Trophoblast cell (in vitro differentiated cells and primary cell): Measurements from ENCODE around the gene TCERG1L.

ENCODE experiments used
- DNase-seq, 2 donors: peaks; one replicate each; pipeline ENCODE4 v3.0.0-alpha.2; 2016
- H2AFZ ChIP-seq: 2 replicates; pipeline ENCODE4 v1.6.1; 2013; ENCODE audit warnings: low read length, moderate library complexity, mild to moderate bottlenecking; ENCODE audit not compliant: insufficient read depth, poor library complexity
- H2AK5ac ChIP-seq: 2 replicates; pipeline ENCODE4 v1.6.1; 2013; ENCODE audit warnings: mild to moderate bottlenecking, low read length
- H2BK120ac ChIP-seq: 2 replicates; pipeline ENCODE4 v1.6.1; 2013; ENCODE audit warnings: low read length, mild to moderate bottlenecking, moderate library complexity; ENCODE audit not compliant: insufficient read depth, poor library complexity
- H2BK12ac ChIP-seq: 2 replicates; pipeline ENCODE4 v1.6.1; 2013; ENCODE audit warnings: mild to moderate bottlenecking, low read length, moderate library complexity
- H2BK5ac ChIP-seq: 2 replicates; pipeline ENCODE4 v1.6.1; 2013; ENCODE audit warnings: low read length, low read depth, moderate library complexity, mild to moderate bottlenecking; ENCODE audit not compliant: poor library complexity
- H3K14ac ChIP-seq: 2 replicates; pipeline ENCODE4 v1.6.1; 2013; ENCODE audit warnings: mild to moderate bottlenecking, low read length
- H3K18ac ChIP-seq: 2 replicates; pipeline ENCODE4 v1.6.1; 2013; ENCODE audit warnings: mild to moderate bottlenecking, low read length
- H3K23ac ChIP-seq: 2 replicates; pipeline ENCODE4 v1.6.1; 2013; ENCODE audit warnings: low read length
- H3K27ac ChIP-seq: 2 replicates; pipeline ENCODE4 v1.5.1; 2013; ENCODE audit warnings: low read depth, mild to moderate bottlenecking, inconsistent platforms, low read length, moderate library complexity
- H3K27me3 ChIP-seq: 2 replicates; pipeline ENCODE4 v1.6.1; 2013; ENCODE audit warnings: inconsistent platforms, mild to moderate bottlenecking, low read length, moderate library complexity; ENCODE audit not compliant: insufficient read depth
- H3K36me3 ChIP-seq, 2 experiments: 1 replicate in 1 of 2; 2 replicates in 1 of 2; pipeline ENCODE4 v1.6.1; 2013; ENCODE audit warnings: low read length in 2 of 2, mild to moderate bottlenecking in 2 of 2, moderate library complexity in 1 of 2; ENCODE audit not compliant: insufficient read depth in 2 of 2, control insufficient read depth in 1 of 2
- H3K4ac ChIP-seq: 2 replicates; pipeline ENCODE4 v1.6.1; 2013; ENCODE audit warnings: low read depth, mild to moderate bottlenecking, low read length, moderate library complexity
- H3K4me1 ChIP-seq, 2 experiments: 1 replicate in 1 of 2; 2 replicates in 1 of 2; pipeline ENCODE4 v1.6.1; 2013; ENCODE audit warnings: low read length in 2 of 2, mild to moderate bottlenecking in 2 of 2, moderate library complexity in 1 of 2; ENCODE audit not compliant: insufficient read depth in 2 of 2, control insufficient read depth in 1 of 2
- H3K4me2 ChIP-seq: 2 replicates; pipeline ENCODE4 v1.6.1; 2013; ENCODE audit warnings: inconsistent platforms, mild to moderate bottlenecking, low read length, moderate library complexity
- H3K4me3 ChIP-seq: 2 replicates; pipeline ENCODE4 v1.5.1; 2013; ENCODE audit warnings: mild to moderate bottlenecking, low read depth, low read length, inconsistent platforms
- H3K79me1 ChIP-seq: one replicate; pipeline ENCODE4 v1.6.1; 2013; ENCODE audit warnings: low read length
- H3K79me2 ChIP-seq: 2 replicates; pipeline ENCODE4 v1.6.1; 2013; ENCODE audit warnings: low read length, mild to moderate bottlenecking; ENCODE audit not compliant: control insufficient read depth, insufficient read depth, poor library complexity
- H3K9ac ChIP-seq: 2 replicates; pipeline ENCODE4 v1.6.1; 2013; ENCODE audit warnings: mild to moderate bottlenecking, low read length
- H3K9me3 ChIP-seq: 2 replicates; pipeline ENCODE4 v1.6.1; 2013; ENCODE audit warnings: low read depth, mild to moderate bottlenecking, control low read depth, inconsistent platforms, low read length; ENCODE audit not compliant: insufficient read depth
- H4K12ac ChIP-seq: 2 replicates; pipeline ENCODE4 v1.6.1; 2013; ENCODE audit warnings: low read depth, mild to moderate bottlenecking, low read length, moderate library complexity
- H4K8ac ChIP-seq: 2 replicates; pipeline ENCODE4 v1.6.1; 2013; ENCODE audit warnings: low read depth, mild to moderate bottlenecking, low read length, moderate library complexity
- H4K91ac ChIP-seq: one replicate; pipeline ENCODE4 v1.6.1; 2013; ENCODE audit warnings: low read depth, mild to moderate bottlenecking, low read length, moderate library complexity
- WGBS: extraction: QIAGEN DNeasy Blood & Tissue Kit; methylation state at CpG from one replicate; pipeline ENCODE4 v1.1.7; 2013; ENCODE audit warnings: missing lambda C conversion rate; ENCODE audit not compliant: insufficient read length, insufficient coverage; ENCODE audit errors: extremely low coverage; 5-methylcytosine and 5-hydroxymethylcytosine counted together

Gene TCERG1L

GRCh38 chr10:131044379-131045111 is 267.0 kb downstream of the TCERG1L start:
- no peak overlapping the region for H2BK120ac ChIP-seq
- no peak overlapping the region for H4K8ac ChIP-seq
- no peak overlapping the region for H4K12ac ChIP-seq
- no peak overlapping the region for H2BK5ac ChIP-seq
- H2AK5ac ChIP-seq, result no peak overlapping the region
- H3K14ac ChIP-seq, result no peak overlapping the region
- H3K18ac ChIP-seq, result no peak overlapping the region
- no peaks in the 10 kb centered on the region for H3K4me1 ChIP-seq
- peaks cover 9% of the 10 kb centered on the region for H3K9me3 ChIP-seq
- H2AFZ ChIP-seq, result no peak overlapping the region
- no peak for DNase-seq
- H3K36me3 ChIP-seq, result no peaks in the 10 kb centered on the region
- no peak overlapping the region for H3K9ac ChIP-seq
- H3K79me2 ChIP-seq, result no peaks in the 10 kb centered on the region
- no peak overlapping the region for H4K91ac ChIP-seq
- no peak overlapping the region for H3K27ac ChIP-seq
- H3K4ac ChIP-seq, result no peak overlapping the region
- no peak overlapping the region for H3K4me3 ChIP-seq
- no peaks in the 10 kb centered on the region for H3K79me1 ChIP-seq
- no peaks in the 10 kb centered on the region for H3K27me3 ChIP-seq
- no peak overlapping the region for H2BK12ac ChIP-seq
- WGBS, result no CpG with 5 or more reads among the region's 14 CpGs
- H3K4me2 ChIP-seq, result no peak overlapping the region
- H3K23ac ChIP-seq, result no peak overlapping the region

DNA sequence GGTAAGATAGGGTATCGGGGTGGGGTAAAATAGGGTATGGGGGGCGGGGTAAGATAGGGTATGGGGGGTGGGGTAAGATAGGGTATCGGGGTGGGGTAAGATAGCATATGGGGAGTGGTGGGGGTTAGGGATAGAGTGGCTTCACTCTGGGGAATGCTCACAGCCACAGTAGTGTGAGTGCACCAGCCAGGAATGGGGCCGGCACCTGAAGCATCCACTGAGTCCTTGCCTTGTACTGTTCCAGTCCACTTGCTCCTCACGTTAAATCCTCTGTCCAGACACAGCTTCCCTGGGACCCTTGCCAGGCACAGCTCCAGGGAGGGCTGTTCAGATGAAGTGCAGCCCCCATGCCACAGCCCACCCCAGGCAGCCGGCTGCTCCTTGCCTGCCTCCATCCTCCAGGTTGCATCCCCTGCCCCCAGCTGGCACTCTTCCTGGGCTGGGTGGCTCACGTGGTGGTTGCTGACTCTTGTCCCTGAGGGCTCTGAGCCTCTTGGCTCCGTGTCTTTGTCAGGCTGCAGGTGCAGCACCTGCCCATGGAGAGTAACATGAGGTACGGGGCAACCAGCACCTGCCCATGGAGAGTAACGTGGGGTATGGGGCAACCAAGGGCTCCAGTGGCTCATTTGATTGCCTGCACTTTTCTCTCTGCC is 268.4 kb downstream of the TCERG1L start:
- DNase-seq, result no peak
- H3K79me1 ChIP-seq, result no peaks in the 10 kb centered on the region

More for the DNA sequence above, 268.4 kb downstream of the TCERG1L start:
- Histone ChIP-seq H3K14ac (no peak overlapping the region), H4K12ac (no peak overlapping the region), H3K9ac (no peak overlapping the region), H3K23ac (no peak overlapping the region), H3K36me3 (no peaks in the 10 kb centered on the region), H2AFZ (no peak overlapping the region), H3K27ac (no peak overlapping the region), H3K4me1 (no peaks in the 10 kb centered on the region), H3K4me3 (no peak overlapping the region), H3K9me3 (peaks cover 9% of the 10 kb centered on the region), H3K18ac (no peak overlapping the region), H2BK5ac (no peak overlapping the region), H2BK12ac (no peak overlapping the region), H3K4me2 (no peak overlapping the region), H2AK5ac (no peak overlapping the region), H3K79me2 (no peaks in the 10 kb centered on the region), H3K4ac (no peak overlapping the region), H4K8ac (no peak overlapping the region), H2BK120ac (no peak overlapping the region), H3K27me3 (no peaks in the 10 kb centered on the region), H4K91ac (no peak overlapping the region)
- 100% methylated on average over 2 of the region's 10 CpGs for WGBS
